ENCODE measurements around the gene POU6F1.

The POU6F1 gene

GRCh38 chr12:51200156-51200555 is 17.7 kb downstream of the POU6F1 start:
- DNase-seq (ENCODE audit: extremely low spot score, insufficient read length, low read depth) = no peak
- no peak for FAIRE-seq

GRCh38 chr12:51199366-51199945 is 18.4 kb downstream of the POU6F1 start:
- no peak for DNase-seq (ENCODE audit: extremely low spot score, insufficient read length, low read depth)
- no peak for FAIRE-seq

GRCh38 chr12:51198568-51199365 is 19.1 kb downstream of the POU6F1 start:
- DNase-seq (ENCODE audit: extremely low spot score, insufficient read length, low read depth) (no peak), FAIRE-seq (no peak)

GRCh38 chr12:51197736-51198567 is 19.9 kb downstream of the POU6F1 start:
- no peak for DNase-seq (ENCODE audit: extremely low spot score, insufficient read length, low read depth)
- FAIRE-seq = no peak

- FAIRE-seq (no peak), DNase-seq (ENCODE audit: extremely low spot score, insufficient read length, low read depth) (no peak)
These were observed 21.3 kb downstream of the POU6F1 start for GRCh38 chr12:51196547-51196946.

- no peak for DNase-seq (ENCODE audit: extremely low spot score, insufficient read length, low read depth)
- no peak for FAIRE-seq
These were observed 22.0 kb downstream of the POU6F1 start for GRCh38 chr12:51195841-51196240.

- DNase-seq (ENCODE audit: extremely low spot score, insufficient read length, low read depth) (no peak), FAIRE-seq (no peak)
These were observed 25.6 kb downstream of the POU6F1 start for GRCh38 chr12:51192284-51192671.

- FAIRE-seq = no peak
These were observed 26.2 kb downstream of the POU6F1 start for GRCh38 chr12:51191516-51192283.

GRCh38 chr12:51190820-51191219 is 27.0 kb downstream of the POU6F1 start:
- DNase-seq (ENCODE audit: extremely low spot score, insufficient read length, low read depth) (no peak), FAIRE-seq (no peak)

More at GRCh38 chr12:51191516-51192283, 26.2 kb downstream of the POU6F1 start:
- DNase-seq (ENCODE audit: extremely low spot score, insufficient read length, low read depth) = no peak

- DNase-seq (ENCODE audit: extremely low spot score, insufficient read length, low read depth) (no peak), FAIRE-seq (no peak)
These were observed 28.0 kb downstream of the POU6F1 start for GRCh38 chr12:51189790-51190355.

GRCh38 chr12:51188359-51189051 is 29.4 kb downstream of the POU6F1 start:
- DNase-seq (ENCODE audit: extremely low spot score, insufficient read length, low read depth) = peak; percentile 45
- FAIRE-seq = peak; percentile 88

- FAIRE-seq = peak; percentile 36
- DNase-seq (ENCODE audit: extremely low spot score, insufficient read length, low read depth) = no peak
These were observed 30.4 kb downstream of the POU6F1 start for GRCh38 chr12:51187370-51187987.

GRCh38 chr12:51186465-51187085 is 31.3 kb downstream of the POU6F1 start:
- peak; percentile 5 for FAIRE-seq
- DNase-seq (ENCODE audit: extremely low spot score, insufficient read length, low read depth) = no peak

- DNase-seq (ENCODE audit: extremely low spot score, insufficient read length, low read depth) (no peak), FAIRE-seq (no peak)
These were observed 32.6 kb downstream of the POU6F1 start for GRCh38 chr12:51185171-51185717.

GRCh38 chr12:51183816-51184215 is 34.0 kb downstream of the POU6F1 start:
- FAIRE-seq (no peak), DNase-seq (ENCODE audit: extremely low spot score, insufficient read length, low read depth) (no peak)

GRCh38 chr12:51183349-51183748 is 34.5 kb downstream of the POU6F1 start:
- DNase-seq (ENCODE audit: extremely low spot score, insufficient read length, low read depth) (no peak), FAIRE-seq (no peak)

GRCh38 chr12:51181558-51181957 is 36.3 kb downstream of the POU6F1 start:
- FAIRE-seq = no peak

GRCh38 chr12:51177897-51178296 is 40.0 kb downstream of the POU6F1 start:
- FAIRE-seq (no peak), DNase-seq (ENCODE audit: extremely low spot score, insufficient read length, low read depth) (no peak)

More at GRCh38 chr12:51181558-51181957, 36.3 kb downstream of the POU6F1 start:
- no peak for DNase-seq (ENCODE audit: extremely low spot score, insufficient read length, low read depth)

Measured in GM18507 (cell line).